ENCODE measurements around the gene PINK1. TPM values are rescaled to one million over a fixed set of nuclear protein-coding genes. Genes with fewer than 3 reads are reported as not detected.

The PINK1 gene
- total RNA-seq, 1 donor from 2014 or later: 53.4 TPM

- DNase-seq (ENCODE audit: low read depth in 2 of 2): no peak
Observed at GRCh38 chr1:20610970-20611369, 22.3 kb upstream of the PINK1 start.

- DNase-seq (ENCODE audit: low read depth in 2 of 2): no peak
Observed at GRCh38 chr1:20611652-20612051, 21.6 kb upstream of the PINK1 start.

DNA sequence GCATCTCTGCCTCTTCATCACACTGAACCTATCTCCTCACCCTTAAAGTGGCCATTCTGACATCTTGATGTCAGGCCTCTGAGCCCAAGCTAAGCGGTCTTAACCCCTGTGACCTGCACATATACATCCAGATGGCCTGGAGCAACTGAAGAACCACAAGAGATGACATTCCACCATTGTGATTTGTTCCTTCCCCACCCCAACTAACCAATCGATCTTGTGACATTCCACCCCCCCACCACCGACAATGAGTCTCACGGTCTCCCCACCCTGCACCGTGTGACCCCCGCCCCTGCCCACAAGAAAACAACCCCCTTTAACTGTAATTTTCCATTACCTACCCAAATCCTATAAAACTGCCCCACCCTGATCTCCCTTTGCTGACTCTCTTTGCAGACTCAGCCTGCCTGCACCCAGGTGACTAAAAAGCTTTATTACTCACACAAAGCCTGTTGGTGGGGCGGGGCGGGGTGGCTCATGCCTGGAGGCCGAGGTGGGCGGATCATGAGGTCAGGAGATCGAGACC, 21.0 kb upstream of the PINK1 start:
- no peak for DNase-seq (ENCODE audit: low read depth in 2 of 2)

GRCh38 chr1:20614131-20614579, 19.1 kb upstream of the PINK1 start:
- no peak for DNase-seq (ENCODE audit: low read depth in 2 of 2)

- DNase-seq (ENCODE audit: low read depth in 2 of 2): no peak
Observed at GRCh38 chr1:20615946-20616846, 17.1 kb upstream of the PINK1 start.

DNA sequence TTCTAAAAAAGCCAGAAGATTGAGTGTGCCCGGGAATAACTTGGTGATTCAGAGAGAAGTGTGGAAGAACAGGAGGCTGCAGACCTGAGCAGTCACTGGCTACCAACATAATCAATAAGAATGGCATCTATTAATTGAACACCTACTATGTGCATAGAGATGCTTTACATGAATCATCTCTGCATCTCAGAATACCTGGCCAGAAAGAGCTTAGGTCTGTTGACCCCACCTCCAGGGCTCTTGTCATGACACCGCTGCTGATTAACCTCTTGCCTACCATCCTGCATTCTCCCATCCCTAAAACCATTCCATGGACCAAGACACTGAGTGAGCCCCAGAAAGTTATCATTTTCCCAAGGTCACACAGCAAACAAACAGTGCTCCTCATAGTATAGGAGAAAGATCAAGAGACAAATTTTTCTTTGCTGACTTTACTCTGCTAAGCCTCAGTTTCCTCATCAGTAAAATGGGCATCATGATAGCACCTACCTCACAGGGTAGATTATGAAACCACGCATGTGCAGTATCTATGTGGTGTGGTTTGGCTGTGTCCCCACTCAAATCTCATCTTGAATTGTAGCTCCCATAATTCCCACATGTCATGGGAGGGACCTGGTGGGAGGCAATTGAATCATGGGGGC, 16.3 kb upstream of the PINK1 start:
- DNase-seq (ENCODE audit: low read depth in 2 of 2): no peak

DNA sequence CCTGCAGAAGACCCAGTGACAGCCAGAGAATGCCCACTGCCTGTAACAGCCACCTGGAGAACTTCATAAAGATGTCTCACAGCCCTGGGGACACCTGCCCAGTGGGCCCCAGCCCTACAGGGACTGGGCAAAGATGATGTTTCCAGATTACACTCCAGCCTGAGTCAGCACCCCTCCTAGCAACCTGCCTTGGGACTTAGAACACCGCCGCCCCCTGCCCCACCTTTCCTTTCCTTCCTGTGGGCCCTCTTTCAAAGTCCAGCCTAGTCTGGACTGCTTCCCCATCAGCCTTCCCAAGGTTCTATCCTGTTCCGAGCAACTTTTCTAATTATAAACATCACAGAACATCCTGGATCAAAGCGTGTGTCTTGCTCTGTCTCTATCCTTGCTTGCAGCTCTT, 14.7 kb upstream of the PINK1 start:
- DNase-seq (ENCODE audit: low read depth in 2 of 2): no peak

- no peak for DNase-seq (ENCODE audit: low read depth in 2 of 2)
Observed at GRCh38 chr1:20619999-20620398, 13.3 kb upstream of the PINK1 start.

GRCh38 chr1:20621012-20621411, 12.2 kb upstream of the PINK1 start:
- no peak for DNase-seq (ENCODE audit: low read depth in 2 of 2)

DNA sequence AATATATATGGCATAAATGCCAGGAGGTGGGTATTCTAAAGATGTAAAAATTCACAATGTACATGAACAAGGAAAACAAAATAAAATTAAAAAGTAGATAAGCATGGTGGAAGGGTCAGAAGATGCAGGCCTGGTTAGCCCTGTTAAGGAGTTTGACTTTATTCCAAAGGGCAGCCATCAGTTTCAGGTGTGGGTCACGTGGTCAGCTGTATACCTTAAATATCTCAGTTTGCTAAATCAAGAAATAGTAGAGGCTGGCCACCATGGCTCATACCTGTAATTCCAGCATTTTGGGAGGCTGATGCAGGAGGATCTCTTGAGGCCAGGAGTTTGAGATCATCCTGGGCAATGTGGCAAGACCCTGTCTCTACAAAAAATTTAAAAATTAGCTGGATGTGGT, 8.5 kb upstream of the PINK1 start:
- no peak for DNase-seq (ENCODE audit: low read depth in 2 of 2)

DNA sequence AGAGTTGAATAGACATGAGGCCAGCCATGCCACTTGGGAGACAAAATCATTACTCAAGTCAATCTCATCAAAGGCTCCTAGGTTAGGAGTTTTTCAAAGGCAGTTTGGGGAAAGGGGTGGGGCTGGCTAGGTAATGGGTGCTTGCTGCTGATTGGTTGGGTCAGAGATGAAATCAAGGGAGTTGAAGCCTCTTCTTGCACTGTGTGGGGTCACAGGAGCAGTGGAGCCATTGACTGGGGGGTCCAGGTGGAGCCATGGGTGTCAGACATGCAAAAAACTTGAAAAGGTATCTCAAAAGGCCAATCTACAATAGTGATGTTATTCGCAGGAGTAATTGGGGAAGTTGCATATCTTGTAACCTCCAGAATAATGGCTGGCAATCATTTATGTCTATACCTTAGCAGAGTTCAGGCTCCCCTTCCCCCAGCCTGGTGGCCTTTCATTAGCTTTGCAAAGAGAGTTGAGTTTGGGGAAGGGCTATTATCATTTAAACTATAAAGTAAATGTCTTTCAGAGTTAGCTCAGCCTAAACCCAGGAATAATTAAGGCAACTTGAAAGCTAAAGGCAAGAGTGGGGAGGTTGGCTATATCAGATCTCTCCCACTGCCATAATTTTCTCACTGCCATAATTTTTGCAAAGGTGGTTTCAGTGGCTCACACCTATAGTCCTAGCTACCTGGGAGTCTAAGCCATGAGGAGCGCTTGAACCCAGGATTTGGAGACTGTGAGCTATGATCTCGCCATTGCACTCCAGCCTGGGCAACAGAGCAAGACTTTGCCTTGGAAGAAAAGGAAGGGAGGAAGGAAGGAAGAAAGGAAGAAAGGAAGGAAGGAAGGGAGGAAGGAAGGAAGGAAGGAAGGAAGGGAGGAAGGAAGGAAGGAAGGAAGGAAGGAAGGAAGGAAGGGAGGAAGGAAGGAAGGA, 7.8 kb upstream of the PINK1 start:
- no peak for DNase-seq (ENCODE audit: low read depth in 2 of 2)

- DNase-seq (ENCODE audit: low read depth in 2 of 2): no peak
Observed at GRCh38 chr1:20626098-20626427, 7.2 kb upstream of the PINK1 start.

- DNase-seq (ENCODE audit: low read depth in 2 of 2): no peak
Observed at GRCh38 chr1:20626524-20626923, 6.7 kb upstream of the PINK1 start.

DNA sequence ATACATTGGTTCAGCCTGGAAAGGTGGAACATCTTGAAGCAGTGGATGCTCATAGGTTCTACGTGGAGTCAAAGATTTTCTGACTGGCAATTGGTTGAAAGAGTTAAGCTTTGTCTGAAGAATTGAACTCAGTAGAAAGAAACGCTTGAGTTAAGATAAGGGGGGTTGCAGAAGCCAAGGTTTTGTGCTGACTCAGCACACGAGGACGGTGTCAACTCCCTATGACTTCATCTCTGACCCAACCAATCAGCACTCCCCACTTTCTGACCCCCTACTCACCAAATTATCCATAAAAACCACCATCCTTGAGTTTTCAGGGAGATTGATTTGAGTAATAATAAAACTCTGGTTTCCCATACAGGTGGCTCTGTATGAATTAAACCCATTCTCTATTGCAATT, 2.5 kb upstream of the PINK1 start:
- DNase-seq (ENCODE audit: low read depth in 2 of 2): no peak

DNA sequence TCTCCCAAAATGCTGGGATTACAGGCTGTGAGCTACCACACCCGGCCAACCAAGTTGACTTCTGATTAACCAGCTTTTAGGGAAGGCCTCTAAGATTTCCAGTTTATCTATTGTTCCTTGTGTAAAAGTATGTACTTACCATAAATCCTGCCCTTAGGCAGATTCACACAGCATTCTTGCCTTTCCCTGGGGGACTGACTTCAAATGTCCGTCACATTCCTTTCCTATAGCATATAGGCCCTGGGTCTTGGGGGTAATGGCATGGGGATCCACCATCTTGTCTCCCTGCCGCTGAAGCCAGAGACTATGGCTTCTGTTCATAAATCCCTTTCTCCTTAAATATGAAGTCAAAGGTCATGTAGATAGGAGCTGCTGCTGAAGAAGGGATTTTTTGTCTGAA, 872 bp upstream of the PINK1 start:
- no peak for DNase-seq (ENCODE audit: low read depth in 2 of 2)

DNA sequence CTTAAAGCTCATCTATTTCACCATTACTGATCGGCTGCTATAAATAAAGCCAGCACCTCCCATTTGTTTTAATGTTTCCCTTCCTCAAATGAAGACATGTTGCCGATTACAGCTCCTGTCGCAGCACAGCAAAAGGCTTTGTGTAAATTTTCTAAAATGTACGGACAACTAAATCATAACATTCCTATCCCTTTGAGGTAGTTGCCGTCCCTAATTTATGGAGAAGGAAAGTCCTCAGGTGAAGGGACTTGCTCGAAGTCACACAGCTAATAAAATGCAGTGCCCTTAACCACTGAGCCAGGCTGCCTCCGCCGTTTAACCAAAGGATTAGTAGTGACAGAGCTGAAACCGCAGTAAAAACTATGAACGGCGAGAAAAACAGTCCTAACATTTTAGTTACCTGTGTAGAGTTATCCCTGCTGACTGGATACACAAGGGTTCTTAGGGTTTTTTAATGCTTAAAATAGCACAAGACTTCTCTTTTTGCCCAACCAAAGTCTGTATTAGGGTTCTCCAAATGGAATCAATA, 871 bp downstream of the PINK1 start:
- no peak for DNase-seq (ENCODE audit: low read depth in 2 of 2)

DNA sequence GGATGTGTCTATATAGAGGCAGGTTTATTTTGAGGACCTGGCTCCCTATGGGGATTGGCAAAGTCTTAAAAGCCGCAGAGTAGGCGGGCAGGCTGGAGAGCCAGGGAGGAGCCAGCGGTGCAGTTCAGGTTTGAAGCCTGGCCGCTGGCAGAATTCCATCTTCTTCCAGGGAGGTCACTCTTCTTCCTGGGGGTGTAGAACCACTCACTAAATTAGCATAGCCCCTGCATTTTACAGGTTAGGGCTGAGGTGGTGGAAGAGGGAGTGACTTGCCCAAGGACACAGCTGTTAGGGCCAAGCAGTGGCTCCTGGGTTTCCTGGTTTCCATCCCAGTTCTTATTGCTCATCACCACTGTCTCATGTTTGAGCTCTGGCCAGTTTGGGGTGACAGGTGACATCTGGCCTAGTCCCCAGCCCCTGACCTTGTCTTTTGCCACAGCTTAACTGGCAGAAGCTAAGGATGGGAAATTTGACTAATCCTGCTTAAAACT, 1.4 kb downstream of the PINK1 start:
- peak in 1 of 2 donors; percentile 15 for DNase-seq (ENCODE audit: low read depth in 2 of 2)

DNA sequence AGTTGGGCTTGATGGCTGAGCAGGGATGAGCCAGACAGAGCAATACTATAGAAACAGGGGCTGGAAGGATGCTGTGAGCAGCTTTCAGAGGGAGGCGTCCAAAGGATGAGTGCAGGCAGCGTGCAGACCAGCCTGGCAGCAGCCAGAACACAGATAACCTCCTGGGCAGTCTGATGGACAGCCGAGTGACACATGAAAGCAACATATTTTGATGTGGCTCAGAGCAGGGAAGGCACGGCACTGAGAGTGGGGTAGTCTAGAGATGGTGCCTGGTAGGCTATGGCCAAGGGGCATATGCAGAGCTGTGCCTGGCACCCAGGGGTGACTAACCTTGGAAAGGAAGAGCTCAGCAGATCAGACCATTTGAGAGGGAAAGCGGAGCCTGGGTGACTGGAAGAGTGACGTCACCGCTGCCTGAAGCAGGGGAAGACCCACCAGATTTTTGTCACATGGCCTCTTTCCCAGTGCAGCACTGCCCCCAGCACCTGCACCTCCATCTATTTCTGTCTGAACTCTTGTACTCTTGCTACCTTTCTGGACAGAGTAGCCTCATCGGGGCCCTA, 3.6 kb downstream of the PINK1 start:
- DNase-seq (ENCODE audit: low read depth in 2 of 2): no peak

DNA sequence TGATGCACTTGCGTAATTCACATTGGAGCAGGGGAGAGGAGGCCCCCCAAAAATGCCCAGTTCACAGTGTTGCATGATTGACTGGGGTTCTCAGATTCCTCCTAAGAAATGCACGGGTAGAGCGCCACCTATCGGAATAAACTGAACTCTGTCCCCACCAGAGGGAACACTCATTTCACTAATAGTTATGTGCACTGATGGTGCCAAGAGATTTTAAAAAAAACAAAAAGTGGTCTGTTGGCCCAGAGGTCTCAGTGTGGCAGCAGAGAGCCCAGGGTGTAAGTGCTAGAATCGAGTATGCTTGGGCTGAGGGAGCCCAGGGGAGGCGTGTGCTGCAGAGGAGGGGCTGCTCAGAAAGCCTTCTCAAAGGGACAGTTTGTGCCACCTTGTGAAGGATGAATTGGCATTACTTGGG, 6.9 kb downstream of the PINK1 start:
- DNase-seq (ENCODE audit: low read depth in 2 of 2): peak; percentile 45 to 62

- DNase-seq (ENCODE audit: low read depth in 2 of 2): no peak
Observed at GRCh38 chr1:20641975-20642374, 8.7 kb downstream of the PINK1 start.

- no peak for DNase-seq (ENCODE audit: low read depth in 2 of 2)
Observed at GRCh38 chr1:20643080-20643479, 9.8 kb downstream of the PINK1 start.

All from dermis microvascular lymphatic vessel endothelial cell (primary cell).